ENCODE results near the gene IFI35.
"Not testable (repeated sequence)": the region's sequence is repeated elsewhere in the genome, so short reads cannot be mapped to it uniquely, and the experiment has no call there.

IFI35 gene

DNA sequence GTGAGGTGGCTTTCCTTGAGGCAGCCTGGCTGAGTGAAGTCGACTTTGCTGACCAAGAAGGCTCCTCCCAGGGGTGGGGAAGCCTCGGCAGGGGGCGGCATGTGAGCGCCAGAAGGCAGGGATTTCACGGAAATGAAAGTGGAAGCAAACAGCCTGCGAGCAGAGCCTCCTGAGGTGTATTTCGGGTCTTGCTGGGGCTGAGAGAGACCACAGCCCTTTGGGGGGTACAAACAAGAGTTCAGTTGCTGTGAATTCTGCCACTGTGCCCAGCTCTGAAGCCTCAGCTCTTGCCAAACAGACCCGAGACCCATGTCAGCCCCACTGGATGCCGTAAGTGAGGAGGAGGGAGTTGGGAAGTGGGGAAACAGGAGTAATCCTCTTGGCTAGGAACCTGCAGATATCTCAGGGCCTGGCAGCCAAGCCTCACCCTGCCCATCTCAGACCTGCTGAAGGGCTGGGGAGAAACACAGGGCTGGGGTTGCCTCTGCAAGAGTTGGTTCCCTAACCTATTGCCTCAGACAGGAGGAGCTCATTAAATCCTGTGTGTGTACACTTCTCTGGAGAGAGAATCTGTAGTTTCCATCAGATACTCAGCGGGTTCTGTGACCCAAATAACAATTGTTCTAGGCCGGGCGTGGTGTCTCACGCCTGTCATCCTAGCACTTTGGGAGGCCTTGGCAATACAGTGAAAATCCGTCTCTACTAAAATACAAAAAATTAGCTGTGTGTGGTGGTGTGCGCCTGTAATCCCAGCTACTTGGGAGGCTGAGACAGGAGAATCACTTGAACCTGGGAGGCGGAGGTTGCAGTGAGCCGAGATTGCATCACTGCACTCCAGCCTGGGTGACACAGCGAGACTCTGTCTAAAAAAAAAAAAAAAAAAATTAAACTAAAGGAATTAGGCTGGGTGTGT is at the start of gene IFI35:
Gene IFI35, plus strand, starts transcription at position 146 of the 913 bp plus-strand sequence. Its CDS starts 164 bp downstream, at position 310.
- H3K27ac ChIP-seq: peak within 1 kb of the TSS; percentile 62
- no peak for TF ChIP-seq ZFX (IDR thresholded peaks at IDR 0.05)
- TF ChIP-seq, protein P1, sequence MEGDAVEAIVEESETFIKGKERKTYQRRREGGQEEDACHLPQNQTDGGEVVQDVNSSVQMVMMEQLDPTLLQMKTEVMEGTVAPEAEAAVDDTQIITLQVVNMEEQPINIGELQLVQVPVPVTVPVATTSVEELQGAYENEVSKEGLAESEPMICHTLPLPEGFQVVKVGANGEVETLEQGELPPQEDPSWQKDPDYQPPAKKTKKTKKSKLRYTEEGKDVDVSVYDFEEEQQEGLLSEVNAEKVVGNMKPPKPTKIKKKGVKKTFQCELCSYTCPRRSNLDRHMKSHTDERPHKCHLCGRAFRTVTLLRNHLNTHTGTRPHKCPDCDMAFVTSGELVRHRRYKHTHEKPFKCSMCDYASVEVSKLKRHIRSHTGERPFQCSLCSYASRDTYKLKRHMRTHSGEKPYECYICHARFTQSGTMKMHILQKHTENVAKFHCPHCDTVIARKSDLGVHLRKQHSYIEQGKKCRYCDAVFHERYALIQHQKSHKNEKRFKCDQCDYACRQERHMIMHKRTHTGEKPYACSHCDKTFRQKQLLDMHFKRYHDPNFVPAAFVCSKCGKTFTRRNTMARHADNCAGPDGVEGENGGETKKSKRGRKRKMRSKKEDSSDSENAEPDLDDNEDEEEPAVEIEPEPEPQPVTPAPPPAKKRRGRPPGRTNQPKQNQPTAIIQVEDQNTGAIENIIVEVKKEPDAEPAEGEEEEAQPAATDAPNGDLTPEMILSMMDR (conservative IDR thresholded peaks at IDR 0.05): no peak

DNA sequence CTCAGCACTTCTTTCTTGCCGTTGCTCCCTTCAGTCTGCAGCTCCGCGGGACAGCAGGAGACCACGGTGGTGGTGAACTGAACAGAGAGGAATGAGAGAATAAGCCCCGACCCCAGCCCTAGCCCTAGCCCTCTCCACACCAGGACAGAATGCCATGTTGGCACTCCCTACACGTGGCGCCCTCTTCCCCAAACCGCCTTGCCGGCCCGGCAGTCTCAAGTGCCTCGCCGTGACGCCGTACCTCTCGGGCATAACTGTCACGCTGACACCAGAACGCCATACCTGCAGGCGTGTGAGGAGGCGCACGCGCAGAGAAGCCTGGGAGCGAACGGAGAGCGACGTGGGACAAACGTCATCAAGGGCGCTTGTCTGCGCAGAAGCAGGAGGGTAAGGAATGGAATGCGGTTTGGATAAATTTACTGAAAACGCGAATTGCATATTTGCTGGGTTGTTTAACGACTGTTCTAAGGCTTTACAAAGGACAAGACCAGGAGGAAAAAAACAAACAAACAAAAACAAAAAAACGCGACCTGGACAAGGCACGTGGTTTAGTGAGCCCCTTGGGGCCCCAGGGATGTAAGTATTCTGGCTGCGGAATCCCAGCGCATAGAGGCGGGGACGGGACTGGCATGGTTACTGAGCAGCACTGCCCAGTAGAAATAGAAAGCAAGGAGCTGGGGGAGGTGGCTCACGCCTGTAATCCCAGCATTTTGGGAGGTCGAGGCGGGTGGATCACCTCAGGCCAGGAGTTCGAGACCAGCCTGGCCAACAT is 42.2 kb upstream of the IFI35 start, which contains the start of gene AARSD1:
Gene AARSD1, minus strand, starts transcription at position 294 of the 772 bp plus-strand sequence. Its CDS starts 14 bp downstream, at position 280.
- no peak for TF ChIP-seq ZFX (IDR thresholded peaks at IDR 0.05)
- TF ChIP-seq, protein P1 (conservative IDR thresholded peaks at IDR 0.05): no peak
- peak within 1 kb of the TSS; percentile 83 for H3K27ac ChIP-seq

DNA sequence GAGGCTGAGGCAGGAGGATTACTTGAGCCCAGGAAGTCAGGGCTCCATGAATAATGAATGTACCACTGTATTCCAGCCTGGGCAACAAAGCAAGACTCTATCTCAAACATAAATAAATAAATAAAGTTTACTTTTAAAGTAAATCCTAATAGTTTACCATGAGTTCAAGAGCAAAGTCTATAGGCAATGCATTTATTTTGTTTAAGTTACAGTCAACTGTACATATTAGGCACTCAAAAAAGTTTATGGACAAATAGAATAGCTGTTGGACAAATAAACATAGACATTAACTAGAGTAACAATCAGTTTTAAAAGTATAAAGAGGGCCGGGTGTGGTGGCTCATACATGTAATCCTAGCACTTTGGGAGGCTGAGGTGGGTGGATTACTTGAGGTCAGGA is 38.7 kb upstream of the IFI35 start:
- no peak overlapping the region for H3K27ac ChIP-seq
- no peak for TF ChIP-seq ZFX (IDR thresholded peaks at IDR 0.05)
- TF ChIP-seq, protein P1 (conservative IDR thresholded peaks at IDR 0.05): no peak

DNA sequence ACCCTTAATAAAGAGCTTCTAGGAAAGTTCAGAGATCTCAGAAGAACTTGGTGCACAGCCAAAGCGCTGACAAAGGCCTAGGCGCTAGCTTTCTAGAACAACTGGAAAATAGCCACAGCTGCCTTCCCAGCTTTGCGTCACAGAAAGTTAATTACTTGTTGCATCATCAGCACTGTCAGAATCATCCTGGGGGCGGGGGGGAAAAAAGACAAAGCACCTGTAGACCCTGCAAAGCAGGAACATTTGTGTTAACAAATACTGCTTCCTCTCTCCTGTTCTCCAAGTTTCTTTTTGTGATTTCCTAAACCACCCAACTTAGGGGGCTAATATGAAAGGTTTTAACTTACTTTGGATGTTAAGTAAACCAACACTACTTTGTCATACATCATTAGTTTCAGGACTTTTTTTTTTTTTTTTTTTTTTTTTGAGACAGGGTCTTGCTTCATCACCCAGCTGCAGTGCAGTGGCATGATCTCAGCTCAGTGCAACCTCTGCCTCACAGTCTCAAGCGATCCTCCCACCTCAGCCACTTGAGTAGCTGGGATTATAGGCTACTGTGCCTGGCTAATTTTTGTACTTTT is 37.5 kb upstream of the IFI35 start:
- no peak for TF ChIP-seq ZFX (IDR thresholded peaks at IDR 0.05)
- TF ChIP-seq, protein P1 (conservative IDR thresholded peaks at IDR 0.05): no peak
- H3K27ac ChIP-seq: no peak overlapping the region

DNA sequence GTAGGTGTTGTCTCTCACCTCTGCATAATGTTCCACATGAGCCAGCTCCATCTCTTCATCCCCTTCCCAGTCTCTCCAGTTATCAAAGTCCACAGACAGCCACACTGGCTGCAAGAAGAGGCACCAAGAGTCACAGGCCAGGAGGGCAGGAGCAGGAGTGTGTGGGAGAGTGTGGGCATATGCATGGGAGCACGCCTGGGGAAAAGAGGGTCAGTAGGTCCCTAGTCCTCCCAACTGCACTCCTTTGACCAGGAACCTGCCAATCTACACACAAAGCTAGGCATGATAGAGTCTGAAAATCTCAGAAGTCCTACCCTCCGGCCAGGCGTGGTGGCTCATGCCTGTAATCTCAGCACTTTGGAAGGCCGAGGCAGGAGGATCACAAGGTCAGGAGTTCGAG is 35.0 kb upstream of the IFI35 start:
- H3K27ac ChIP-seq: no peak overlapping the region
- no peak for TF ChIP-seq ZFX (IDR thresholded peaks at IDR 0.05)
- TF ChIP-seq, protein P1 (conservative IDR thresholded peaks at IDR 0.05): no peak

DNA sequence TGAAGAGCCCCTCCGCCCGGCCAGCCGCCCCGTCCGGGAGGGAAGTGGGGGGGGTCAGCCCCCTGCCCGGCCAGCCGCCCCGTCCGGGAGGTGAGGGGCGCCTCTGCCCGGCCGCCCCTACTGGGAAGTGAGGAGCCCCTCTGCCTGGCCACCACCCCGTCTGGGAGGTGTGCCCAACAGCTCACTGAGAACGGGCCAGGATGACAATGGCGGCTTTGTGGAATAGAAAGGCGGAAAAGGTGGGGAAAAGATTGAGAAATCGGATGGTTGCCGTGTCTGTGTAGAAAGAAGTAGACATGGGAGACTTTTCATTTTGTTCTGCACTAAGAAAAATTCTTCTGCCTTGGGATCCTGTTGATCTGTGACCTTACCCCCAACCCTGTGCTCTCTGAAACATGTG is 33.3 kb upstream of the IFI35 start:
- not testable (repeated sequence) for H3K27ac ChIP-seq

DNA sequence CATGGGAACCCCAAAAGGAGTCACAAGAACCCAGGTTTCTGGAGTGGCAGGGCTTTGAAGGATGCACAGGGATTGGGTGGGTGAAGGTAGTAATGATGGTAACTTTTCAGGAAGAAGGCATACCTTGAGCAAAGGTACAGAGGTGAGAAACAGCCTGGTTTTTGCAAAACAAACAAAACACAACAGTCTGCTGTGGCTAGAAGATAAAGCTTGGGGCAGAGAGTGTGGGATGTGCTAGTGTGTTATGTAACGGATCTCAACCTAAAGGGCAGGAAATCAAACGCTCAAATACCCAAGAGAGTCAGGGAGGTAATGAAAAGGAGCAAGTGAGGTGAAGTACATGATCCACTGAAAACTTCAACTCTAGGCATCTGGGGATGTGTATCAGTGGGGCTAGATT is 31.3 kb upstream of the IFI35 start:
- H3K27ac ChIP-seq: no peak overlapping the region
- no peak for TF ChIP-seq ZFX (IDR thresholded peaks at IDR 0.05)
- TF ChIP-seq, protein P1 (conservative IDR thresholded peaks at IDR 0.05): no peak

DNA sequence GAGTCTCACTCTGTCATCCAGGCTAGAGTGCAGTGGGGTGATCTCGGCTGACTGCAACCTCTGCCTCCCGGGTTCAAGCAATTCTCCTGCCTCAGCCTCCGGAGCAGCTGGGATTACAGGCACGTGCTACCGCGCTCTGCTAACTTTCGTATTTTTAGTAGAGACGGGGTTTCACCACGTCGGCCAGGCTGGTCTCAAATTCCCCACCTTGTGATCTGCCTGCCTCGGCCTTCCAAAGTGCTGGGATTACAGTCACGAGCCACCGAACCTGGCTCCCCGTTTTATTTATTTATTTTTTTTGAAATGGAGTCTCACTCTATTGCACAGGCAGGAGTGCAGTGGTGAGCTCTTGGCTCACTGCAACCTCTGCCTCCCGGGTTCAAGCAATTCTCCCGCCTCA is 30.9 kb upstream of the IFI35 start:
- H3K27ac ChIP-seq: not testable (repeated sequence)

All from C4-2B (cell line).